Stimulated activated CD8-positive, alpha-beta memory T cell treated with anti-CD3 and anti-CD28 coated beads, Interleukin-4, amount 100 ng/mL, for 4 hours (primary cell): ENCODE measurements around the gene AANAT.

ENCODE experiments used
- DNase-seq, 2 donors: peaks; one replicate each; pipeline ENCODE4 v3.0.0-alpha.2; 2020; ENCODE audit warnings: low read depth in 2 of 2, low spot score in 1 of 2

AANAT gene

GRCh38 chr17:76441686-76442340 lies 25.6 kb upstream of the AANAT start:
- no peak for DNase-seq

DNA sequence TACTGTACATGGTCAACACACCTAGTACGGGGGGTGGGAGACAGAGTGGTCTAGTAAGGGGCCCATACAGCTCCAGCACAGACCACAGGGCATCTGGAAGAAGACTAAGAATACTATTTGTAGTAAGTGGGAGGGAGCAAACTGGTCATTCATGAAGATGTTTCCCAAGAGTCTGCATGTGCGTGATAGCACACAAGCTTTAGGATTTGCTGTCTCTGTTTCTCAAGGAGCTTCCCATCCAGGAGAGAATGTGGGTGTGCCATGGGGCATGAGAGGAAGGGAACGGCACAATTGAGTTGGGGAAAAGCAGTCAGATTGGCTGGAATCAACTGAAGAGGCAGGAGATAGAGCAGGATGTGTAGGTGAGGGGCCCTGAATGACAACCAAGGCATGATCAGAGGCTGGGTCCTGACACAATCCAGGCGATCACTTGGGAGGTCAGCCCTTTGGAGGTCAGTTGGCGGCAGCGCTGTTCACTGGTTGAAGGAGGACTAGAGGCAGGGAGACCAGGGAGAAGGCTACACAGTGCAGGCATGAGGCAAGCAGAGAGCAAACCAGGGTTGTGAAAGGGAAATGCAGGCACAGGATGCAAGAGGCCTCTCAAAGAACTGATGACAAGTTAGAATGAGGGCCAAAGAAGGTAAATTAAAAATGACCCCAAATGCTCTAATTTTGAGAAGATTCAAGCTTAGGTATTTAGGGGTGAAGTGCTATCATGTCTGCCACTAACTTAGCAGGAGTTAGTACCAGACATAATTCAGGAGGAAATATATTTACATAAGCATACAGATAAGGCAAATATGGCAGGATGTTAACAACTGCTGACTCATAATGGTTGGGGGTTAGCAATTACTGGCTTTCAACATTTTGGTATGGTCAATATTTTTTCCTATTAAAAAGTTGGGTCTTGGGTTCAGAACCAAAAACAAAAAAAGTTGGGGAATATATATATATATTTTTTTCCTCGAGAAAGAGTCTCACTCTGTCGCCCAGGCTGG lies 24.8 kb upstream of the AANAT start:
- DNase-seq = no peak

DNA sequence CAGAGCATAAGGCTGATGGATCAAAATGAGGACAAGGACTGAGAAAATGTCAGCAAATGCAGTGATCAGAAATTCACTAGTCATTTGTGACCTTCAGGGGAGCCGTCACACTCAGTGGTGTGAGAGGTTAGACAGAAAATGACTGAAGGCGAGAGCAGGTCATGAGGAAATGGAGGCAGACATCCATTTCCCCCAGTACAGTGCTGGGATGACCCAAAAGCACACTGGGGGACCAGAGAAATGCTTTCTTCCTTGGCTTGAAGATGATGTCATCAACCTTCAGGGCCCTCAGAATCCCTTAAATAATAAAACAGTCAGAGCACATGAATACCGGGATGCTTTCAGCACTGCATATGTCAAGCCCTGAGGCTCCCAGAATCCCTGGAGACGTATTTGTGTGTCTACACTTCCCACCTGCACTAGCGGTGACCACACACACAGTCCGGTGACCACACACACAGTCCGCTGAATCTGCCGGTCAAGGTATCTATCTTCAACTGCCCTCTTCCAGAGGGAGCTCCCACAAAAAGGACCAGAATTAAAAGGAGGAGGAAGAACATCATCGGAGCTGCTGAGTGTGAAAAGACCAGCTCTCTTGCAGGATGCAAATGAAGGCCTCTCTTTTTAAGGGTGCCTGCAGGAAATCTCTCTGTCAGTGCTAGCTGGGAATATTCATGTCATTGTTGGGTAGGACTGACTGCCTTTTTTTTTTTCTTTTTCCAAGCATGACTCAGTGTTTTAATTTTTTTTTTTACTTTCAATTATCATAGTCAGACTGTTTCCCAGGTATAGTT lies 22.7 kb upstream of the AANAT start:
- no peak for DNase-seq

DNA sequence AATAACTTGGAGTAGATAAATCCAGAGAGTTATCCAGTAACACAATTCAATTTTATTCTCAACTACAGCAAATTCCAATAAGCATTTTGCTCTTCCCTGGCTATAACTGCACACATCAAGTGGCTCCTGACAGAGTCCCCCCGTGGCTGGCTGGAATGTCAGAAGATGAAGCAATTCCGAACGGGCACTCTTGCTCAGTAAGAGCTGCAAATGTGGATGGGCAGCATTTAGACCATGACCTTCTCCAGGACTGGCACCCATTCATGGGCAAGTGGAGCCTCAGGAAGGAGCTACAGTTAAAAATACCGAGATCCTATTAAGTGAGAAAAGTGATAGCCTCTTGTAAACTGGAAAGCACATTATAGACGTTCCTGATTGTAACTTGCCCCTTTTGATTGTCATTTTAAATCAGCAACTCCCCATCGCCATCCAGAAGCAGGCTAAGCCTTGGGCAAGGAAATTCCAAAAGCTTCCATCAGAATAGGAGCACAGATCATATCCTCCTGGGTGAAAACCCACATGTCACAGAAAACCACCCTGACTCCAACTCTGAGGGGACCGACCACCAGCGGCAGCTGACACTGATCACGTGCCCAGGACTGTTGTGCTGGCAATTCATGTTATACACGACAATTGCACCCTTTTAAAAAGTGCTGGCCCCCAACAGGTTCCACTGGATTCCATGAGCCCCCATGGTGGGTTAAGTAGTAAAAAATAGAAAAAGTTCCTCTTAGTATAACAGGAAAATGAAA lies 21.5 kb upstream of the AANAT start:
- DNase-seq = no peak

- DNase-seq = no peak
These were observed 20.8 kb upstream of the AANAT start for GRCh38 chr17:76446449-76447231.

- DNase-seq = no peak
These were observed 19.3 kb upstream of the AANAT start for GRCh38 chr17:76447931-76448652.

GRCh38 chr17:76449126-76449525 lies 18.3 kb upstream of the AANAT start:
- no peak for DNase-seq

DNA sequence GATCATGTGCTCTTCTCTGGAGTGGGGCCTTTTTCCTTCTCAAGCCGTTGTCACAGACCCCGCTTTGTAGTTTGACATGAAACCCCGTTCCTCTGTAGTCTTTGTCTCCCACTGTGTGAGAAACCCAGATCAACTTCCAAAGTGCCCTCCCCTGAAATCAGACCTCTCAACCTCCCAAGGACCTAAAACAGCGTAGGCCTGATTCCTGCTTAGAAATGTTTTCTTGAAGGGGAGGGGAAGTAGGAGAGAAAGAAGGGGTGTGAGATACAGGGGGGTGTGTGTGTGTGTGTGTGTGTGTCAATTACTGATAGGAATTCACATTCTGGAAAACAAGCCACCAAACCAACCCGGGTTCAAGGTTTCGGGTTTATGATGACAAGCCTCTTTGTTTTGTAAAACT lies 15.9 kb upstream of the AANAT start:
- no peak for DNase-seq

DNA sequence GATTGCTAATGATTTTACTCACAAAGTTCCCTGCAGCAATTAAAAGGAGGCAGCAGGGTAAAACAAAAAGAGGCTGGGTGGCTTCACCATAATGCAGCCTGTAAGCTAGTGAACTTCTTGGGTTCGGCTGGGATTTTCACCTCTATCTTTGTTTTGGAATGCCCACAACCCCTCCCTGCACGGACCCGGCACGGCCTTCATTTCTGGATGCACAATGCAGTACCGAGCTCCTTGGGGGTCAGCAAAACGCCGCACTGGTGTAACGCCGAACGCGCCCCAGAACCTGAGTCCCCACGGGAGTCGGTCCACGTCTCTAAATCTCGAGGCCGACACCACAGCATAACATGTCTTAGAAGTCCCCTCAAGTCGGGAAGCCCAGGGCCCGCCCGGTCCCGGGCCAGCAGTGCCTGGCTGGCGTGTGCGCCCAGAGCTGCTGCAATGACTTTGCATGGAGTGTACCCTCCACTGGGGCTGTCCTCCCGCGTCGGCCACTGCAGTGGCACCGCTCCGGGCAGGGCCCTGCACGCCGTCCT lies 15.2 kb upstream of the AANAT start:
- no peak for DNase-seq

- peak; percentile 74 to 75 for DNase-seq
These were observed 14.6 kb upstream of the AANAT start, which contains the start of gene UBE2O for GRCh38 chr17:76452660-76453430. UBE2O (minus strand) TSS chr17:76453152; CDS start chr17:76453141, 11 bp downstream.

DNA sequence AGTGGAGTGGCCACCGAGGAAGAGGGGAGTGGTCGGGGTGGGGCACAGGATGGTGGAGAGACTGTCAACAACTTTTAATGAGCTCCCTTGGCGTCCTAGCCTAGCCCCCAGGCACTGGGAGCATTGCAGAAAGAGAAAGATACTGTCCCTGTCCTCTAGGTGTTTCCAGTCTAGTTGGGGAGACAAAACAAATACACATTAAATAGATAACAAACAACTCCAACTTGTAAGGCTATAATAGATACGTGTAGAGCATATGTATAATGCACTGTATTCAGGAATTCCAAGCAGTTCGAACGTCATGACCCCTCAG lies 14.0 kb upstream of the AANAT start:
- no peak for DNase-seq

DNA sequence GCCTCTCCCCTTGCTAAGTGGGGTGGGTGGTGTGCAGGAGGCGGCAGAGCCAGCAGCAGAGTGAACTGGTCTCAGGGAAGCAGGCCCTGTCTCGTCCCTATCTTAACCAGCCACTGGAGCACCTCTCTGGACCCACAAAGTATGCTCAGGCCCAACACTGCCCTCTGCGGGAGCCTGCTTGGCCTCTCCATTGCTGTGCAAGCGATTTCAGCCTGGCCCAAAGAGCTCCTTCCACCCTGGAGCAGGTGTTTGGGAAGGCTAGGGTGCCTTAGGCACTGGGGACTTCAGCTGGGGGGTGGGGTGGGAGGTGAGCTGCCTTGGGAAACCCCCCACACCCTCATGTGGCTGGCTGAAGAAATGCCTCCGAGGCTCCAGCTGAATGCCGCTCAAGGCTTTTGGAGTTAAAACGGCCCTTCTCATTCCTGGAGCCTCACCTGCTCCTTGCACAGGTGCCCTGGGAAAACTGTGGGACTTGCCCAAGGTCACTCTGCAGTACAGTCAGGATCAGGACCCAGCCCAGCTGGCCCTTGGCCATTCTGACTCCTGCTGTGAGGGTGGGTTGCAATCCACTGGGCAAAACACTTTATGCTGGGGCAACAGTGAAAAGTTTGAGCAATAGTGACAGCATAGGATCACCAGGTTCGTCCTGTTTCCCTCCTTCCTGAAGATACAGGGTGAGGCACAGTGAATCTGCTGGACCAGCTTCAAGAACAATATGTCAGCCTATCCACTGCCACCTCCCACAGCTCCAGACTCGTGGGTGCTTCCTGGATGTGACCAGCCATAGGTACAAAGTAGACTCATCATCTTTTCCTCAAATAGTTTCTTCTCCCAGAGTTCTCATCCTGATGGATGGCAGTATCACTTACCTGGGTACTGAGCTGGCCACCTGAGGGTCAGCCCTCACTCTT lies 8.6 kb upstream of the AANAT start:
- DNase-seq = no peak

DNA sequence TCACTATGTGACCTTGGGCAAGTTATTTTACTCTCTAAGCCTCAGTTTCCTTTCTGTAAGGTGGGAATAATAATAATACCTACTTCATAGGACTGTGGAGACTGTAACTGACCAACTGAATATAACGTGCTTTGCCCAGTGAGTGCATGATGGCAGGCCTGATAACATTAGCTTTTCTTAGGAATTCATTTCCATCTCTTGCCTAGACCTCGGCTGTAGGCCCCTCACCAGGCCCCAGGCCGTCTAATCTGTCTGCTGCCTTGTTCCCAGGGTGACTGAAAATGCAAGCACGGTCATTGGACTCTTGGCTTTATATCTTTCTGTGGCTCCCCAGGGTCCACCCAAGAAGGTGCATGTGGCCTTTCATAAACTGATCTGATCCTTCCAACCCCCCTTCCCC lies 7.7 kb upstream of the AANAT start:
- DNase-seq = no peak

DNA sequence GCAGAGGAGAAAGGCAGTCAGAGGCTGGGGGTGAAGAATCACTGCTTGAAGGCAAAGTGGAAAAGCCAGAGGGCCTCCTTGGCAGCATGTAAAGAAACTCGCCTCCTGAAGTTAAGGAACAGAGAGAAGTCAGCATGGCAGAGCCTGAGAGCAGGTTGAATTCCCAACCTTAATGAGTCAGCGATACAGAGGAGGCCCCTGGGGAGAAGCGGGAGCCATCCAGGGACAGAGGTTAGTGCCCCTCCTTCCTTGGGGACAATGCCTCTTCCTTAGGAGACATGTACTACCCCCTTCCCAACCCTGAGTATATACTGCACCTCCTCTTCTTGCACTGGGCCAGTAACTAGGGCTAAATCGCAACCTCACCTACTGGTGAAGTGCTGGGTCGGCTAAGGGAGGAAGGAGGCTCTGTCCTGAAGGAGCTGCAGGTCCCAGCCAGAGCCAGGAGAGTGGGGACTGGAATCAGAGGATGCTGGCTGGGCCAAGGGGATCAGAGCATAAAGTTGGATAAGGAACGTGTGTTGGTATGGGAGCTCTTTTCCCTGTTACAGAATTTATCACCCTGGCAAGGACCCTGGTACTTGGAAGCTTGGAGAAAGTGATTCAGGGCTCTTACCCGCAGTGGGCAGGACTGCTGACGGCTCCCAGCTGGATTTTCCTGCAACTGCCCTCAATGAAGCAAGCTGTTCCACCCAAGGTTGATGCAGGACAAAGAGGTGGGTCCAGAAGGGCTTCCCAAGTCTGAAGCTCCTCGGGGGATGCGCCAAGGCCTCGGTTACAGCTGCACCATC lies 5.4 kb upstream of the AANAT start:
- DNase-seq = no peak

GRCh38 chr17:76462556-76463290 lies 4.7 kb upstream of the AANAT start:
- DNase-seq = no peak

GRCh38 chr17:76466775-76467130 lies 650 bp upstream of the AANAT start:
- DNase-seq = no peak
